Common myeloid progenitor, CD34-positive (primary cell): ENCODE measurements around the gene NEDD9.

Experiments
- CTCF ChIA-PET: fragments of 350-600 bp; sonication (Branson Sonifier 250); formaldehyde crosslinking; loops from one replicate; lab custom pipeline; 2021; ENCODE audit warnings: antibody characterized with exemption; lab: Charles Lee
- POLR2A ChIA-PET: fragments of 350-600 bp; sonication (Branson Sonifier 250); formaldehyde crosslinking; loops from one replicate; lab custom pipeline; 2021; ENCODE audit warnings: antibody characterized with exemption; lab: Charles Lee
- DNase-seq, 3 donors: peaks; one replicate each; pipeline versions ENCODE4 v3.0.0 to v3.0.0-alpha.2; 2013
- H3K27ac ChIP-seq, 2 experiments: 1 replicate in 1 of 2; 2 replicates in 1 of 2; pipeline ENCODE4 v1.7.0; 2013; ENCODE audit warnings: inconsistent platforms in 2 of 2, low read length in 2 of 2, mild to moderate bottlenecking in 2 of 2, low read depth in 1 of 2, moderate library complexity in 1 of 2; ENCODE audit not compliant: severe bottlenecking in 2 of 2, insufficient read depth in 1 of 2, poor library complexity in 1 of 2
- H3K27me3 ChIP-seq, 5 experiments: replicated peaks in 2 of 5; 1 replicate in 3 of 5; 2 replicates in 2 of 5; pipeline versions ENCODE4 v1.6.1 to v1.7.0; 2013; ENCODE audit warnings: low read length in 4 of 5, mild to moderate bottlenecking in 2 of 5, moderate library complexity in 2 of 5, inconsistent platforms in 1 of 5; ENCODE audit not compliant: insufficient read depth in 5 of 5, control insufficient read depth in 4 of 5
- H3K36me3 ChIP-seq, 4 experiments: 1 replicate in 2 of 4; 2 replicates in 2 of 4; pipeline versions ENCODE4 v1.6.1 to v1.7.0; 2013; ENCODE audit warnings: low read length in 3 of 4, control low read depth in 1 of 4, mild to moderate bottlenecking in 1 of 4; ENCODE audit not compliant: control insufficient read depth in 4 of 4, insufficient read depth in 4 of 4
- H3K4me1 ChIP-seq, 4 experiments: 1 replicate in 3 of 4; 2 replicates in 1 of 4; pipeline versions ENCODE4 v1.6.1 to v1.7.1; 2013; ENCODE audit warnings: low read length in 3 of 4, mild to moderate bottlenecking in 3 of 4, control low read depth in 1 of 4, inconsistent platforms in 1 of 4, moderate library complexity in 1 of 4; ENCODE audit not compliant: control insufficient read depth in 4 of 4, insufficient read depth in 4 of 4; ENCODE audit errors: control extremely low read depth in 1 of 4
- H3K4me3 ChIP-seq, 7 experiments: 1 replicate in 4 of 7; 2 replicates in 3 of 7; pipeline versions ENCODE4 v1.5.1 to v1.7.0; 2013; ENCODE audit warnings: mild to moderate bottlenecking in 7 of 7, low read length in 6 of 7, moderate library complexity in 6 of 7, inconsistent platforms in 2 of 7, low read depth in 2 of 7, control low read depth in 1 of 7; ENCODE audit not compliant: insufficient read depth in 4 of 7, control insufficient read depth in 1 of 7; ENCODE audit errors: extremely low read depth in 1 of 7
- H3K9me3 ChIP-seq, 5 experiments: 1 replicate in 4 of 5; 2 replicates in 1 of 5; pipeline versions ENCODE4 v1.6.1 to v1.7.1; 2013; ENCODE audit warnings: low read length in 4 of 5, mild to moderate bottlenecking in 2 of 5, inconsistent platforms in 1 of 5, low read depth in 1 of 5, moderate library complexity in 1 of 5; ENCODE audit not compliant: control insufficient read depth in 4 of 5, insufficient read depth in 2 of 5; ENCODE audit errors: control extremely low read depth in 1 of 5
- WGBS: methylation state at CpG from one replicate; pipeline ENCODE4 v1.1.5; 2013; ENCODE audit not compliant: insufficient coverage; 5-methylcytosine and 5-hydroxymethylcytosine counted together

Gene NEDD9

GRCh38 chr6:11228935-11229654 lies 3.4 kb downstream of the NEDD9 start:
- Histone ChIP-seq H3K36me3 (no peaks in the 10 kb centered on the region), H3K4me3 (no peak overlapping the region), H3K27ac (no peak overlapping the region), H3K27me3 (no peaks in the 10 kb centered on the region), H3K9me3 (no peaks in the 10 kb centered on the region), H3K4me1 (peaks cover 0 to 19% (median 18%) of the 10 kb centered on the region in 4 experiments)
- CTCF ChIA-PET, result interaction anchor here (0.8 kb wide), 1 partner anchor 14 kb away, joined by 3 read pairs; no protein-coding TSS in a partner anchor
- 96% methylated on average over 14 of the region's 20 CpGs for WGBS
- DNase-seq, result no peak
- POLR2A ChIA-PET, result no interaction called here

- DNase-seq, result no peak
- Histone ChIP-seq H3K36me3 (no peaks in the 10 kb centered on the region), H3K27ac (no peak overlapping the region), H3K4me1 (peaks cover 0 to 12% (median 10%) of the 10 kb centered on the region in 4 experiments), H3K4me3 (no peak overlapping the region), H3K9me3 (no peaks in the 10 kb centered on the region), H3K27me3 (no peaks in the 10 kb centered on the region)
- POLR2A ChIA-PET, result no interaction called here
- CTCF ChIA-PET, result interaction anchor here (1.1 kb wide), 1 partner anchor 29 kb away, joined by 3 read pairs; no protein-coding TSS in a partner anchor
- WGBS, result 92% methylated on average over 5 of the region's 5 CpGs
These were observed 4.8 kb downstream of the NEDD9 start for GRCh38 chr6:11227698-11228097.

- peaks cover 3 to 11% (median 10%) of the 10 kb centered on the region in 4 experiments for H3K4me1 ChIP-seq
- no peak overlapping the region for H3K4me3 ChIP-seq
- no peak overlapping the region for H3K27ac ChIP-seq
- ChIA-PET CTCF (no interaction called here), POLR2A (no interaction called here)
- no peaks in the 10 kb centered on the region for H3K9me3 ChIP-seq
- H3K27me3 ChIP-seq, result no peaks in the 10 kb centered on the region
- no peak for DNase-seq
- 100% methylated on average over 1 of the region's 3 CpGs for WGBS
- no peaks in the 10 kb centered on the region for H3K36me3 ChIP-seq
These were observed 6.5 kb downstream of the NEDD9 start for GRCh38 chr6:11226005-11226404.

- ChIA-PET CTCF (no interaction called here), POLR2A (no interaction called here)
- H3K4me1 ChIP-seq, result peaks cover 3 to 11% (median 10%) of the 10 kb centered on the region in 4 experiments
These were observed 7.5 kb downstream of the NEDD9 start for GRCh38 chr6:11224966-11225463.

GRCh38 chr6:11224252-11224965 lies 8.1 kb downstream of the NEDD9 start:
- H3K4me3 ChIP-seq, result no peak overlapping the region
- POLR2A ChIA-PET, result no interaction called here

More at GRCh38 chr6:11224966-11225463, 7.5 kb downstream of the NEDD9 start:
- Histone ChIP-seq H3K27me3 (no peaks in the 10 kb centered on the region), H3K36me3 (no peaks in the 10 kb centered on the region), H3K4me3 (no peak overlapping the region), H3K9me3 (no peaks in the 10 kb centered on the region), H3K27ac (no peak overlapping the region)
- WGBS, result no CpG with 5 or more reads among the region's 4 CpGs
- no peak for DNase-seq

GRCh38 chr6:11223286-11223864 lies 9.1 kb downstream of the NEDD9 start:
- Histone ChIP-seq H3K4me1 (peaks cover 4 to 16% (median 16%) of the 10 kb centered on the region in 4 experiments), H3K27ac (no peak overlapping the region), H3K9me3 (no peaks in the 10 kb centered on the region), H3K4me3 (no peak overlapping the region), H3K27me3 (no peaks in the 10 kb centered on the region), H3K36me3 (no peaks in the 10 kb centered on the region)
- ChIA-PET POLR2A (no interaction called here), CTCF (interaction anchor here (2.3 kb wide), 1 partner anchor 8 kb away, joined by 10 read pairs; the partner anchor contains the start of gene NEDD9)
- 100% methylated on average over 4 of the region's 5 CpGs for WGBS
- no peak for DNase-seq

More at GRCh38 chr6:11224252-11224965, 8.1 kb downstream of the NEDD9 start:
- peaks cover 3 to 11% (median 10%) of the 10 kb centered on the region in 4 experiments for H3K4me1 ChIP-seq
- CTCF ChIA-PET, result no interaction called here
- WGBS, result 89% methylated on average over 6 of the region's 9 CpGs
- H3K27me3 ChIP-seq, result no peaks in the 10 kb centered on the region
- no peak for DNase-seq
- H3K27ac ChIP-seq, result no peak overlapping the region
- no peaks in the 10 kb centered on the region for H3K36me3 ChIP-seq
- no peaks in the 10 kb centered on the region for H3K9me3 ChIP-seq
